Lower leg skin (tissue), 4 donors: ENCODE data around the gene PLA2G4E. TPM values are rescaled to one million over a fixed set of nuclear protein-coding genes. Genes with fewer than 3 reads are reported as not detected.

Source experiments
- DNase-seq, 2 donors: peaks; one replicate each; pipeline ENCODE4 v3.0.0-alpha.2; 2019; ENCODE audit warnings: low spot score in 2 of 2
- H3K4me3 ChIP-seq: fragments of 200-600 bp; sonication (generic); 2 replicates; pipeline ENCODE4 v1.5.1; 2017; ENCODE audit warnings: mild to moderate bottlenecking, low read depth; ENCODE audit not compliant: poor library complexity, severe bottlenecking
- CTCF ChIP-seq, 3 donors: fragments of 450-650 bp; IDR thresholded peaks; one replicate each; pipeline ENCODE4 v1.5.1; 2016; ENCODE audit warnings: antibody characterized with exemption in 3 of 3, mild to moderate bottlenecking in 3 of 3, moderate library complexity in 2 of 3
- POLR2A ChIP-seq, 2 donors: fragments of 450-650 bp; IDR thresholded peaks; one replicate each; pipeline ENCODE4 v1.6.1; 2016 to 2017; ENCODE audit warnings: antibody characterized with exemption in 2 of 2, mild to moderate bottlenecking in 1 of 2, moderate library complexity in 1 of 2
- WGBS, 2 donors: methylation state at CpG; one replicate each; pipeline ENCODE4 v1.1.5; 2018; 5-methylcytosine and 5-hydroxymethylcytosine counted together
- intact Hi-C: fragments of 100-400 bp; cut with DNase I; formaldehyde crosslinking; loops from one replicate; pipeline ENCODE4 v1.15.0; 2023; ENCODE audit warnings: low total_unique reads
- total RNA-seq, 4 donors: library from RNA; depleted of rRNA; stranded (reverse); fragments of >200 nt; gene quantifications; one replicate each; pipeline ENCODE4 v1.1.0, GENCODE V29; 2016

PLA2G4E gene
- total RNA-seq, 4 donors from 2014 or later = 49.8 to 67.2 (median 51.5) TPM

- peak in 1 of 2 donors; percentile 59 for DNase-seq
- WGBS, 2 donors = 67 to 80% methylated on average over 15 of the region's 15 CpGs
- TF ChIP-seq POLR2A (IDR thresholded peaks at IDR 0.05) = no peak
- no peak for TF ChIP-seq CTCF (IDR thresholded peaks at IDR 0.05)
- intact Hi-C loops = no loop called here
- H3K4me3 ChIP-seq = no peak overlapping the region
Observed at GRCh38 chr15:41965441-41966413, 55.1 kb downstream of the PLA2G4E start.

- TF ChIP-seq POLR2A (IDR thresholded peaks at IDR 0.05) = no peak
- no peak for TF ChIP-seq CTCF (IDR thresholded peaks at IDR 0.05)
- WGBS, 2 donors = 71 to 86% methylated on average over 1 of the region's 1 CpG
- H3K4me3 ChIP-seq = no peak overlapping the region
- no peak for DNase-seq
- intact Hi-C loops = no loop called here
Observed at GRCh38 chr15:41961595-41962202, 59.1 kb downstream of the PLA2G4E start.

- intact Hi-C loops = no loop called here
- TF ChIP-seq POLR2A (IDR thresholded peaks at IDR 0.05) (no peak), CTCF (IDR thresholded peaks at IDR 0.05) (no peak)
- no peak overlapping the region for H3K4me3 ChIP-seq
- 45 to 61% methylated on average over 2 of the region's 2 CpGs for WGBS, 2 donors
- DNase-seq = no peak
Observed at GRCh38 chr15:41961001-41961518, 59.8 kb downstream of the PLA2G4E start.

- H3K4me3 ChIP-seq = no peak overlapping the region
- 75 to 79% methylated on average over 7 of the region's 7 CpGs for WGBS, 2 donors
- DNase-seq = peak in 1 of 2 donors; percentile 59
- intact Hi-C loops = no loop called here
- no peak for TF ChIP-seq POLR2A (IDR thresholded peaks at IDR 0.05)
- no peak for TF ChIP-seq CTCF (IDR thresholded peaks at IDR 0.05)
Observed at GRCh38 chr15:41958002-41958420, 62.8 kb downstream of the PLA2G4E start.

- 91 to 93% methylated on average over 12 of the region's 12 CpGs for WGBS, 2 donors
Observed at GRCh38 chr15:41957021-41957897, 63.6 kb downstream of the PLA2G4E start.

More at GRCh38 chr15:41957021-41957897, 63.6 kb downstream of the PLA2G4E start:
- peak in 1 of 2 donors; percentile 58 for DNase-seq
- intact Hi-C loops = no loop called here
- no peak overlapping the region for H3K4me3 ChIP-seq
- TF ChIP-seq POLR2A (IDR thresholded peaks at IDR 0.05) (no peak), CTCF (IDR thresholded peaks at IDR 0.05) (no peak)
